Epithelial cell of proximal tubule (primary cell): ENCODE data around the gene LRRC9. TPM values are rescaled to one million over a fixed set of nuclear protein-coding genes. Genes with fewer than 3 reads are reported as not detected.
A peak's percentile ranks its signal among the peaks of the same experiment; 100 is the strongest.

ENCODE experiments used
- DNase-seq: peaks from one replicate; pipeline ENCODE4 v3.0.0-alpha.2; 2011; ENCODE audit warnings: low read depth
- H3K4me3 ChIP-seq: 2 replicates; pipeline ENCODE4 v1.5.1; 2011; ENCODE audit warnings: low read depth, mild to moderate bottlenecking, low read length
- total RNA-seq: library from RNA; depleted of rRNA; stranded (reverse); fragments of >200 nt; gene quantifications from 2 replicates; pipeline ENCODE4 v1.2.3, GENCODE V29; 2015
- TF ChIP-seq, protein P1 (sequence below): conservative IDR thresholded peaks from 2 replicates; pipeline ENCODE4 v1.5.1; 2012; ENCODE audit warnings: low read depth, mild to moderate bottlenecking, low read length

The LRRC9 gene
- total RNA-seq, 1 donor from 2014 or later, result 0.23 TPM

DNA sequence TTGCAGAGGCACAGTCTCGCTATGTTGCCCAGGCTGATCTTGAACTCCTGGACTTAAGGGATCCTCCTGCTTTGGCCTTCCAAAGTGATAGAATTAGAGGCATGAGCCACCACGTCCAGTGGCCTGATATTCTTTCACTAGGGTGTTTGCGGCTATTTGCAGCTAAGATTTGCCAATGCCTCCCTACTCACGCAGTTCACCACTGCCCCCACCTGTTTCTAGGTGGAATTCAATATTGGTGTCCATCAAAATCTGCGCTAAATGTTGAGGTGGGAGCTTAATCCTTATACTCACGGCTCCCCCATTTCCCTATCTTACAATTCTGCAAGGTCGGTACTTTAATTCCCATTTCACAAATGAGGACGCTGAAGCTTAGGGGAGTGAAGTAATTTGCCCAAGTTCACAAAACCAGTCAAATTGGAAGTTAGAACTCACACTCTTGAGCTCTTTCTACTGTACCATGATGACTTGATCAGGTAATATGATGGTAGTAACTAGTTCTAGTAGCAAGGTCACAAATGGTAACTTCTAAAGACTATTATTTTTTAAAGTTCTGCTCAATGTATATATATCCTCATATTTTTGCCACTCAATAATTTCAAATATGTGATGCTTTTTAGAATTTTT, 22.1 kb upstream of the LRRC9 start:
- DNase-seq, result no peak
- TF ChIP-seq, protein P1, sequence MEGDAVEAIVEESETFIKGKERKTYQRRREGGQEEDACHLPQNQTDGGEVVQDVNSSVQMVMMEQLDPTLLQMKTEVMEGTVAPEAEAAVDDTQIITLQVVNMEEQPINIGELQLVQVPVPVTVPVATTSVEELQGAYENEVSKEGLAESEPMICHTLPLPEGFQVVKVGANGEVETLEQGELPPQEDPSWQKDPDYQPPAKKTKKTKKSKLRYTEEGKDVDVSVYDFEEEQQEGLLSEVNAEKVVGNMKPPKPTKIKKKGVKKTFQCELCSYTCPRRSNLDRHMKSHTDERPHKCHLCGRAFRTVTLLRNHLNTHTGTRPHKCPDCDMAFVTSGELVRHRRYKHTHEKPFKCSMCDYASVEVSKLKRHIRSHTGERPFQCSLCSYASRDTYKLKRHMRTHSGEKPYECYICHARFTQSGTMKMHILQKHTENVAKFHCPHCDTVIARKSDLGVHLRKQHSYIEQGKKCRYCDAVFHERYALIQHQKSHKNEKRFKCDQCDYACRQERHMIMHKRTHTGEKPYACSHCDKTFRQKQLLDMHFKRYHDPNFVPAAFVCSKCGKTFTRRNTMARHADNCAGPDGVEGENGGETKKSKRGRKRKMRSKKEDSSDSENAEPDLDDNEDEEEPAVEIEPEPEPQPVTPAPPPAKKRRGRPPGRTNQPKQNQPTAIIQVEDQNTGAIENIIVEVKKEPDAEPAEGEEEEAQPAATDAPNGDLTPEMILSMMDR, result peak; percentile 75
- H3K4me3 ChIP-seq, result no peak overlapping the region

DNA sequence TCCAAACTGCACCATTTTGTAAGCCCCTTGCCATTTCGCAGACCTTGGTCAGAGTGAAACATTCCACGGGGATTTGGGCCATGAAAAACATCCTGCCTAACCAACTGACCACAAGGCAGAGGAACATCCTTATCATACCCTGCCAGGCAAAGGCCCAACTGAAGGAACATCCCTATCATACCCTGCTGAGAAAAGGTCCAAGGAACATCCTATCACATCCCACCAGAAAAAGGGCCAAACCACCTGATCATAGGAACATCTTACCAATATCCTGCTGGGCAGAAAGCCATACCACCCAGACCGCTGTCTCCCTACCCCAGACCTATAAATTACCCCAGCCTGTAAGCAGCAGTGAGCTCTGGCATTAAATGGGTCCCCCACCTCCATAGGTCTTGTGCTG, 19.4 kb upstream of the LRRC9 start:
- no peak for DNase-seq
- no peak overlapping the region for H3K4me3 ChIP-seq
- TF ChIP-seq, protein P1, result no peak

DNA sequence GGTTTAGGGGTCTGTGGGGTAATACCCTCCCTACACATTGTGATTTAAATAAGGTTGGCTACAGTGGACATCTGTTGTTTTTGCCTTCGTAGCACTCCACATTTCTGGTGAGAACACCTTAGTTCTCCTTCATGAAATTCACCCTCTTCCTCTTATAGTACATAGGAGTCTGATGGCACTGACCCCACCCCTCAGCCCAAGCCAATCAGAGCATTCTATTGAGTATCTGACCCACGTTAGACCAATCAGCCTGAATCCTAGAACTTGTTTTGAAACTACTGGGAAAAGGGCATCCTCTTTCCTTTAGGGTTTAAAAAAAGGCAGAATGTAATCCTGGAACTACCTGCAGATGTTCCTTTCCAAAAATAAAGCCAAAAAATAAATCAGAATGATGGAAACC, 15.8 kb upstream of the LRRC9 start:
- no peak overlapping the region for H3K4me3 ChIP-seq
- DNase-seq, result no peak
- TF ChIP-seq, protein P1, result no peak

DNA sequence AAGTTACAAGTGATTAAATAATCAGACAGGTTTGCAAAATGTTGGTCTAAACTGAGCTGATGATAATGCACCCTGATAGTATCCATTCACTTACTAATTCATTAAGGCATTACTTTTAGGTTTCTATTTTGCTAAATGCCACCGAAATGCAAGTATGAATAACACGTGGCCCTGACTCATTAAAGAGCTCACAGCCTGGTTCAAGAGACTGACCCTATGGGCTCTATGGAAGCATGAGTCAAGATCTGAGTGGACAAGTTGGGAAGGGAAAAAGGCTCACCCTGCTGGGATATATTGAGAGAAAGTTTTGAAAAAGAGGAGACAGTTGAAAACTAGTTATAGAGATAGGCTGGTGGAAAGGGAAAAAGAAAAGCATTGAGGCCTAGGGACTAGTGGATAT, 14.8 kb upstream of the LRRC9 start:
- TF ChIP-seq, protein P1, result no peak
- DNase-seq, result no peak
- no peak overlapping the region for H3K4me3 ChIP-seq

DNA sequence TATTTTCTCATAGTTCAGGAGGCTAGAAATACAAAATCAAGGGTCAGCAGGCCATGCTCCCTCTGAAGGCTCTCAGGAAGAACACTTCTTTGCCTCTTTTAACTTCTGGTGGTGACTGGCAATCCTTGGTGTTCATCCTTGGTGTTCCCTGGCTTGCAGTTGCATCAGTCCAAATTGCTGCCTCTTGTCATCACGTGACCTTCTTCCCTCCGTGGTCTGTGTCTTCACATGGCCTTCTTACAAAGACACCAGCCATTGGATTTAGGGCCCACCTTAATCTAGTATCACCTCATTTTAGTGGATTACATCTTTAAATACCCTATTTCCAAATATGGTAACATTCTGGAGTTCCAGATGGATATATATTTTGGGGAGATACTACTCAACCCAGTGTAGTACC, 7.5 kb upstream of the LRRC9 start:
- no peak overlapping the region for H3K4me3 ChIP-seq
- TF ChIP-seq, protein P1, result no peak
- no peak for DNase-seq

DNA sequence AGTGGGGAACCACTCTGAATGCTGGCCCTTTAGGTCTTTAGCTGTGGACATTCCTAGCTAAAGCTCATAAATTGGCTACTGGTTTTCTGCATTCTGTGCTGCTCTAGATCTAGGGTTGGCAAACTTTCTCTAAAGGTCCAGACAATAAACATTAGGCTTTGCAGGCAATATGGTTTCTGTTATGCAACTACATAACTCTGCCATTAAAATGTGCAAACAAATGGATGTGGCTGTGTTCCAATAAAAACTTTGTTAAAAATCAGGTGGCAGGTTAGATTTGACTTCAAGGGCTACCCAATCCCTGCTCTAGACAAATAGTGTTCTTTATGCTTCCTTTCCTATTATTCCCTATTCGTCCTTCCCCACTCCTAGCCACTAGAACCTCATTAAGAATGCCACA, 6.8 kb upstream of the LRRC9 start:
- H3K4me3 ChIP-seq, result no peak overlapping the region
- DNase-seq, result no peak
- TF ChIP-seq, protein P1, result no peak
